Breast epithelium (tissue), 4 donors: ENCODE measurements around the gene RGL1. TPM values are rescaled to one million over a fixed set of nuclear protein-coding genes. Genes with fewer than 3 reads are reported as not detected.
A peak's percentile ranks its signal among the peaks of the same experiment; 100 is the strongest.

Experiments used
- DNase-seq, 2 donors: peaks; one replicate each; pipeline ENCODE4 v3.0.0-alpha.2; 2019; ENCODE audit warnings: low spot score in 2 of 2
- H3K27ac ChIP-seq, 2 donors: fragments of 200-600 bp; sonication (generic) in 1 of 2; one replicate each; pipeline ENCODE4 v1.5.1; 2016 to 2019; ENCODE audit warnings: mild to moderate bottlenecking in 1 of 2
- H3K27me3 ChIP-seq, 2 donors: fragments of 200-600 bp; sonication (generic) in 1 of 2; one replicate each; pipeline versions ENCODE4 v1.5.1 to v1.6.0; 2017 to 2019; ENCODE audit warnings: control low read depth in 1 of 2, mild to moderate bottlenecking in 1 of 2
- H3K36me3 ChIP-seq: fragments of 200-600 bp; one replicate; pipeline ENCODE4 v1.5.1; 2019
- H3K4me1 ChIP-seq, 2 donors: fragments of 200-600 bp; sonication (generic); one replicate each; pipeline ENCODE4 v1.5.1; 2016 to 2019; ENCODE audit warnings: control low read depth in 1 of 2
- H3K4me3 ChIP-seq, 3 donors: fragments of 200-600 bp; sonication (generic); 1 replicate in 2 of 3; 2 replicates in 1 of 3; pipeline ENCODE4 v1.5.1; 2016 to 2019; ENCODE audit warnings: mild to moderate bottlenecking in 3 of 3, moderate library complexity in 2 of 3
- H3K9me3 ChIP-seq, 2 donors: fragments of 200-600 bp; sonication (generic) in 1 of 2; one replicate each; pipeline ENCODE4 v1.5.1; 2016 to 2019; ENCODE audit warnings: control low read depth in 1 of 2
- POLR2A ChIP-seq: fragments of 450-650 bp; IDR thresholded peaks from one replicate; pipeline ENCODE4 v1.6.1; 2016; ENCODE audit warnings: antibody characterized with exemption, mild to moderate bottlenecking, moderate library complexity
- POLR2AphosphoS5 ChIP-seq, 3 donors: sonication (generic); formaldehyde crosslinking; IDR thresholded peaks; one replicate each; pipeline ENCODE4 v1.6.1; 2017; ENCODE audit warnings: antibody characterized with exemption in 3 of 3
- intact Hi-C: fragments of 100-400 bp; cut with DNase I; formaldehyde crosslinking; loops from one replicate; pipeline ENCODE4 v1.15.1; 2023; ENCODE audit warnings: low total_unique reads
- total RNA-seq, 3 donors: library from RNA; depleted of rRNA; stranded (reverse); fragments of >200 nt; gene quantifications; one replicate each; pipeline ENCODE4 v1.1.0, GENCODE V29; 2016
- TF ChIP-seq, protein P1 (sequence below), 3 donors: fragments of 450-650 bp; IDR thresholded peaks; one replicate each; pipeline ENCODE4 v1.5.1; 2016 to 2017; ENCODE audit warnings: antibody characterized with exemption in 3 of 3, mild to moderate bottlenecking in 3 of 3, moderate library complexity in 3 of 3

Gene RGL1
- total RNA-seq, 3 donors from 2014 or later: 24.9 to 70.2 (median 26.8) TPM

- TF ChIP-seq, protein P1, sequence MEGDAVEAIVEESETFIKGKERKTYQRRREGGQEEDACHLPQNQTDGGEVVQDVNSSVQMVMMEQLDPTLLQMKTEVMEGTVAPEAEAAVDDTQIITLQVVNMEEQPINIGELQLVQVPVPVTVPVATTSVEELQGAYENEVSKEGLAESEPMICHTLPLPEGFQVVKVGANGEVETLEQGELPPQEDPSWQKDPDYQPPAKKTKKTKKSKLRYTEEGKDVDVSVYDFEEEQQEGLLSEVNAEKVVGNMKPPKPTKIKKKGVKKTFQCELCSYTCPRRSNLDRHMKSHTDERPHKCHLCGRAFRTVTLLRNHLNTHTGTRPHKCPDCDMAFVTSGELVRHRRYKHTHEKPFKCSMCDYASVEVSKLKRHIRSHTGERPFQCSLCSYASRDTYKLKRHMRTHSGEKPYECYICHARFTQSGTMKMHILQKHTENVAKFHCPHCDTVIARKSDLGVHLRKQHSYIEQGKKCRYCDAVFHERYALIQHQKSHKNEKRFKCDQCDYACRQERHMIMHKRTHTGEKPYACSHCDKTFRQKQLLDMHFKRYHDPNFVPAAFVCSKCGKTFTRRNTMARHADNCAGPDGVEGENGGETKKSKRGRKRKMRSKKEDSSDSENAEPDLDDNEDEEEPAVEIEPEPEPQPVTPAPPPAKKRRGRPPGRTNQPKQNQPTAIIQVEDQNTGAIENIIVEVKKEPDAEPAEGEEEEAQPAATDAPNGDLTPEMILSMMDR (IDR thresholded peaks at IDR 0.05): no peak
- no peak for TF ChIP-seq POLR2AphosphoS5 (IDR thresholded peaks at IDR 0.05)
- no peak for TF ChIP-seq POLR2A
- Histone ChIP-seq H3K36me3 (no peaks in the 10 kb centered on the region), H3K4me3 (no peak overlapping the region), H3K9me3 (no peaks in the 10 kb centered on the region), H3K27ac (peak overlapping the region in 1 of 2 donors; percentile 43), H3K4me1 (no peaks in the 10 kb centered on the region), H3K27me3 (no peaks in the 10 kb centered on the region)
- no peak for DNase-seq
- intact Hi-C loops: no loop called here
Measured at GRCh38 chr1:183898001-183898396, 93.1 kb downstream of the RGL1 start.

- intact Hi-C loops: no loop called here
Measured at GRCh38 chr1:183898610-183899009, 93.7 kb downstream of the RGL1 start.

DNA sequence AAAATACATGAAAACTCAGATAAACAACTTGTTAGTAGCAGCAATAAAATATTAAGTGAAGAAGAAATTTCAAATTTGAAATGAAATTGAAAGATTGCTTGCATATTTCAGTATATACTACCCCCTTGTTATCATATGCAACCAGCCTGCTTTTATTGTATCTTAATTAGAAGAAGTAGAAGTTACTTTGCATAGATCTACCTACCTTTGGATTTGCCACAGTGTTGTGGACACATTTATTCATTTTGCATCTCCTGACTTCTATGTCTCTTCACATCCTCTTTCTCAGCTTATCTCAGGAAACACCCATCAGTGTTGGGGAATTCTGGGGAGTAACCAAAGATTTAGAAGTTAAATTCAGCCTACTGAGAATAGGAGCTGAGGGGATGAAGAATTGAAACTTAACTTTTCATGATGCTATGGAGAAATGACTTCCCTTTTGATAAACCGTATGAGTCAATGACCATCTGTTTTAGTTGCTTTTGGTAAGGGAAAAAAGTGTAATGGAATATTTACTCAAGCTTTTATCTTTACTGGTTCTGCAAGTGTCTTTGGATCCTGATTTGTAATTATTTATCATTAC lies 96.9 kb downstream of the RGL1 start:
- intact Hi-C loops: no loop called here

More at GRCh38 chr1:183898610-183899009, 93.7 kb downstream of the RGL1 start:
- Histone ChIP-seq H3K4me1 (no peaks in the 10 kb centered on the region), H3K27ac (no peak overlapping the region), H3K36me3 (no peaks in the 10 kb centered on the region), H3K4me3 (no peak overlapping the region), H3K9me3 (no peaks in the 10 kb centered on the region), H3K27me3 (no peaks in the 10 kb centered on the region)
- no peak for DNase-seq
- TF ChIP-seq, protein P1 (IDR thresholded peaks at IDR 0.05): no peak
- TF ChIP-seq POLR2AphosphoS5 (IDR thresholded peaks at IDR 0.05): no peak
- TF ChIP-seq POLR2A: no peak

GRCh38 chr1:183903101-183903500 lies 98.2 kb downstream of the RGL1 start:
- no peaks in the 10 kb centered on the region for H3K27me3 ChIP-seq
- H3K4me3 ChIP-seq: no peak overlapping the region
- no peaks in the 10 kb centered on the region for H3K4me1 ChIP-seq
- TF ChIP-seq POLR2AphosphoS5 (IDR thresholded peaks at IDR 0.05) (no peak), POLR2A (no peak)
- TF ChIP-seq, protein P1 (IDR thresholded peaks at IDR 0.05): no peak
- no peak for DNase-seq
- intact Hi-C loops: loop anchor here (1.0 kb wide), 1 partner anchor 39 kb away; no protein-coding TSS in a partner anchor
- H3K36me3 ChIP-seq: peaks cover 5% of the 10 kb centered on the region
- no peak overlapping the region for H3K27ac ChIP-seq
- no peaks in the 10 kb centered on the region for H3K9me3 ChIP-seq

More for the DNA sequence above, 96.9 kb downstream of the RGL1 start:
- peaks cover 4% of the 10 kb centered on the region for H3K36me3 ChIP-seq
- no peak for TF ChIP-seq POLR2AphosphoS5 (IDR thresholded peaks at IDR 0.05)
- TF ChIP-seq, protein P1 (IDR thresholded peaks at IDR 0.05): no peak
- no peak for TF ChIP-seq POLR2A
- no peaks in the 10 kb centered on the region for H3K9me3 ChIP-seq
- H3K27me3 ChIP-seq: no peaks in the 10 kb centered on the region
- no peak overlapping the region for H3K27ac ChIP-seq
- DNase-seq: no peak
- no peak overlapping the region for H3K4me3 ChIP-seq
- H3K4me1 ChIP-seq: no peaks in the 10 kb centered on the region

DNA sequence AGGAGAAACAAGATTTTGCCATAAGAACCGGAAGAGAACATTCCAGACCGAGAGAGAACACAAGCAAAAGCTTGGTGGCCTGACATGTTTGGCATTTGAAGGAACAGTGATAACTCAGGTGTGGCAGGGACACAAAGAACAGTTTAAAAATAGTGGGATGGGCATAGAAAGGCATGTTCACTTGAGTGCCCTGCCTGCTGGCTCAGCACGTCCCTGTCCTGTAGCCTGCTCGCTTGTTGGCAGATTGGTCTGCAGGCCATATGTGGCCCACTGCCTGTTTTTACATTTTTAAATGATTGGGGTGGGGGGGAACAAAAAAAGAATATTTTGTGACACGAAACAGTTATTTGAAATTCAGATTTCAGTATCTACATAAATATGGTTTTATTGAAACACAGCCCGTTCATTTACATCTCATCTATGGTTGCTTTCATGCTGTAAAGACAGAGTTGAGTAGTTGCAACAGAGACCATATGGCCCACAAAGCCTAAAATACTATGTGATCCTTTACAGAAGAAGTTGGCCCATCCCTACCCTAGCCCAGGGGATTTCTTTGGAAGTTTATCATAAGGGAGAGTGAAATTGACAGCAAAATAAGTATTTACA lies 100.7 kb downstream of the RGL1 start:
- intact Hi-C loops: no loop called here
- Histone ChIP-seq H3K36me3 (peaks cover 13% of the 10 kb centered on the region), H3K4me1 (no peaks in the 10 kb centered on the region), H3K9me3 (no peaks in the 10 kb centered on the region), H3K27ac (no peak overlapping the region), H3K27me3 (no peaks in the 10 kb centered on the region), H3K4me3 (no peak overlapping the region)
- DNase-seq: no peak
- TF ChIP-seq POLR2A: no peak
